ENCODE measurements around the gene CHD1L.

- TF ChIP-seq POLR2AphosphoS5 (IDR thresholded peaks at IDR 0.05) (no peak), POLR2A (IDR thresholded peaks at IDR 0.05) (no peak), CTCF (IDR thresholded peaks at IDR 0.05) (no peak)
Observed at GRCh38 chr1:147281950-147282349, 39.5 kb downstream of the CHD1L start.

All from stomach (tissue), 4 donors.